Parathyroid adenoma (tissue), 2 donors: ENCODE results near the gene BCAM.
A peak's percentile ranks its signal among the peaks of the same experiment; 100 is the strongest.
"Not testable (repeated sequence)": the region's sequence is repeated elsewhere in the genome, so short reads cannot be mapped to it uniquely, and the experiment has no call there.

Source experiments
- H2AFZ ChIP-seq: fragments of 300-600 bp; sonication (generic); one replicate; pipeline ENCODE4 v1.7.0; 2017; ENCODE audit warnings: antibody characterized with exemption, mild to moderate bottlenecking
- H3K27ac ChIP-seq: fragments of 300-600 bp; sonication (generic); one replicate; pipeline ENCODE4 v1.7.0; 2017
- H3K27me3 ChIP-seq: fragments of 300-600 bp; sonication (generic); one replicate; pipeline ENCODE4 v1.7.0; 2017; ENCODE audit warnings: low read length; ENCODE audit not compliant: control insufficient read depth, insufficient read depth
- H3K36me3 ChIP-seq: fragments of 300-600 bp; sonication (generic); one replicate; pipeline ENCODE4 v1.7.0; 2017; ENCODE audit warnings: low read length; ENCODE audit not compliant: control insufficient read depth, insufficient read depth
- H3K4me1 ChIP-seq: fragments of 300-600 bp; sonication (generic); one replicate; pipeline ENCODE4 v1.7.0; 2017; ENCODE audit warnings: control low read depth
- H3K4me2 ChIP-seq: fragments of 300-600 bp; sonication (generic); one replicate; pipeline ENCODE4 v1.7.0; 2017; ENCODE audit warnings: low read length
- H3K4me3 ChIP-seq: fragments of 300-600 bp; sonication (generic); one replicate; pipeline ENCODE4 v1.7.0; 2017; ENCODE audit warnings: low read depth, low read length
- H3K79me2 ChIP-seq: fragments of 300-600 bp; sonication (generic); one replicate; pipeline ENCODE4 v1.7.0; 2017; ENCODE audit warnings: control low read depth
- H3K9ac ChIP-seq: fragments of 300-600 bp; sonication (generic); one replicate; pipeline ENCODE4 v1.7.0; 2017; ENCODE audit warnings: mild to moderate bottlenecking
- H3K9me3 ChIP-seq: fragments of 300-600 bp; sonication (generic); one replicate; pipeline ENCODE4 v1.7.0; 2017; ENCODE audit warnings: low read length; ENCODE audit not compliant: control insufficient read depth
- TF ChIP-seq, protein P1 (sequence below): fragments of 300-600 bp; sonication (generic); IDR thresholded peaks from one replicate; pipeline ENCODE4 v1.7.0; 2017; ENCODE audit warnings: antibody characterized with exemption, mild to moderate bottlenecking
- donor health status: primary hyperparathyroidism.

The BCAM gene

DNA sequence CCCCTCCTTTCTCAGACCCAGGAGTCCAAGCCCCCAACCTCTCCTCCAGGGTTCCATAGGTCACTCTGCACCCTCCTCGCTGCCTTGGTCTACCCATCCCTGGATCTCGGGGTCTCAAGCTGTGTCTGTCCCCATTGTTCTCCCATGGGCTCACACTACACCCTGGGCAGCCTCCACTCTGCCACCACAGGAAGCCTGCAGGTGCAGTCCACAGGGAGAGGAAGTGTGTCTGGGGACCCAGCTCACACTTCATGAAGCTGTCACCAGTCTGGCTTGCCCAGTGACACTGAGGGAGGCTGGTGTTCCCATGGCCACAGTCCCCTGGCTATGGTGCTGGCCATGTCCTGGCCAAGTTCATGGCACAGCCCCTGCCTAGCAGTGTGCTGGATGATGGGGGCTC is 42.5 kb downstream of the BCAM start:
- Histone ChIP-seq H3K4me3 (no peak overlapping the region), H3K9me3 (no peaks in the 10 kb centered on the region), H3K36me3 (no peaks in the 10 kb centered on the region), H3K4me2 (no peak overlapping the region), H3K4me1 (peaks cover 18% of the 10 kb centered on the region), H2AFZ (no peak overlapping the region), H3K79me2 (peaks cover 61% of the 10 kb centered on the region), H3K27ac (no peak overlapping the region), H3K27me3 (no peaks in the 10 kb centered on the region), H3K9ac (no peak overlapping the region)
- TF ChIP-seq, protein P1, sequence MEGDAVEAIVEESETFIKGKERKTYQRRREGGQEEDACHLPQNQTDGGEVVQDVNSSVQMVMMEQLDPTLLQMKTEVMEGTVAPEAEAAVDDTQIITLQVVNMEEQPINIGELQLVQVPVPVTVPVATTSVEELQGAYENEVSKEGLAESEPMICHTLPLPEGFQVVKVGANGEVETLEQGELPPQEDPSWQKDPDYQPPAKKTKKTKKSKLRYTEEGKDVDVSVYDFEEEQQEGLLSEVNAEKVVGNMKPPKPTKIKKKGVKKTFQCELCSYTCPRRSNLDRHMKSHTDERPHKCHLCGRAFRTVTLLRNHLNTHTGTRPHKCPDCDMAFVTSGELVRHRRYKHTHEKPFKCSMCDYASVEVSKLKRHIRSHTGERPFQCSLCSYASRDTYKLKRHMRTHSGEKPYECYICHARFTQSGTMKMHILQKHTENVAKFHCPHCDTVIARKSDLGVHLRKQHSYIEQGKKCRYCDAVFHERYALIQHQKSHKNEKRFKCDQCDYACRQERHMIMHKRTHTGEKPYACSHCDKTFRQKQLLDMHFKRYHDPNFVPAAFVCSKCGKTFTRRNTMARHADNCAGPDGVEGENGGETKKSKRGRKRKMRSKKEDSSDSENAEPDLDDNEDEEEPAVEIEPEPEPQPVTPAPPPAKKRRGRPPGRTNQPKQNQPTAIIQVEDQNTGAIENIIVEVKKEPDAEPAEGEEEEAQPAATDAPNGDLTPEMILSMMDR: no peak

- H3K9ac ChIP-seq: no peak overlapping the region
- H3K9me3 ChIP-seq: no peaks in the 10 kb centered on the region
- peaks cover 4% of the 10 kb centered on the region for H3K4me1 ChIP-seq
- H3K79me2 ChIP-seq: peaks cover 57% of the 10 kb centered on the region
- H3K36me3 ChIP-seq: no peaks in the 10 kb centered on the region
- no peak overlapping the region for H3K4me2 ChIP-seq
- H2AFZ ChIP-seq: no peak overlapping the region
- no peak overlapping the region for H3K27ac ChIP-seq
- H3K27me3 ChIP-seq: no peaks in the 10 kb centered on the region
- H3K4me3 ChIP-seq: no peak overlapping the region
- TF ChIP-seq, protein P1: no peak
Measured at GRCh38 chr19:44855606-44856005, 46.7 kb downstream of the BCAM start.

GRCh38 chr19:44856421-44857083 is 47.6 kb downstream of the BCAM start:
- no peaks in the 10 kb centered on the region for H3K36me3 ChIP-seq
- H3K4me1 ChIP-seq: peaks cover 12% of the 10 kb centered on the region
- no peaks in the 10 kb centered on the region for H3K27me3 ChIP-seq
- no peak overlapping the region for H3K4me2 ChIP-seq
- no peak overlapping the region for H3K4me3 ChIP-seq
- H2AFZ ChIP-seq: no peak overlapping the region
- peak overlapping the region; percentile 39 for H3K27ac ChIP-seq
- TF ChIP-seq, protein P1: no peak
- H3K79me2 ChIP-seq: peaks cover 48% of the 10 kb centered on the region
- no peaks in the 10 kb centered on the region for H3K9me3 ChIP-seq
- no peak overlapping the region for H3K9ac ChIP-seq

DNA sequence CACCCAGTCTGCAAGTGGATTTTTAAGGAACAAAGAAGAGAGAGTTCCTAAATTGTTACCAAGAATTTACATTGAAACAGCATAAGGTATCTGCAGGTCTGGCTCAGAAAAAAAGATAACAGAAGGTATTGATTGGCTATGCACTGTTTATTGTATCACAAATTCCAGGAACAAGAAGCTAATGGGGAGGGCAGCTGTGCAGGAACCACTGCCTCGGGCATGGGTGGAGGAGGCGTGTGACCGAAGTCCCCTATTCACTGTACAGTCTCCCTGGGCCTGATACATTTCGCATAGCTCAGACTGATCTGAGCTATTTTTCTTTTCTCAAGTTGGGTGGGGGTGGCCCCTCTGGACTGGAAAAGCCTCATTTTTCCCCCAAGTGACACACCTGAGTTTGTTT is 48.9 kb downstream of the BCAM start:
- H3K9me3 ChIP-seq: no peaks in the 10 kb centered on the region
- H3K4me2 ChIP-seq: no peak overlapping the region
- H3K79me2 ChIP-seq: peaks cover 41% of the 10 kb centered on the region
- no peaks in the 10 kb centered on the region for H3K36me3 ChIP-seq
- no peaks in the 10 kb centered on the region for H3K27me3 ChIP-seq
- no peak overlapping the region for H3K4me3 ChIP-seq
- TF ChIP-seq, protein P1: no peak
- peaks cover 12% of the 10 kb centered on the region for H3K4me1 ChIP-seq
- no peak overlapping the region for H2AFZ ChIP-seq
- H3K9ac ChIP-seq: no peak overlapping the region
- no peak overlapping the region for H3K27ac ChIP-seq

DNA sequence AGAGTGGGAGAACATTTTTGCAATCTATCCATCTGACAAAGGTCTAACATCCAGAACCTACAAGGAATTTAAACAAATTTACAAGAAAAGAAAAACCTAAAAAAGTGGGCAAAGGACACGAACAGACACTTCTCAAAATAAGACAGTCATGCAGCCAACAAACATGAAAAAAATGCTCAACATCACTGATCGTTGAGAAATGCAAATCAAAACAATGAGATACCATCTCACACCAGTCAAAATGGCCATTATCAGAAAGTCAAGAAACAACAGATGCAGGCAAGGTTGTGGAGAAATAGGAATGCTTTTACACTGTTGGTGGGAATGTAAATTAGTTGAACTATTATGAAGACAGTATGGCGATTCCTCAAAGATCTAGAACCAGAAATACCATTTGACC is 52.7 kb downstream of the BCAM start:
- H3K27ac ChIP-seq, H3K9ac ChIP-seq, H3K36me3 ChIP-seq, H2AFZ ChIP-seq, H3K27me3 ChIP-seq, H3K4me1 ChIP-seq, H3K9me3 ChIP-seq: not testable (repeated sequence)
- H3K79me2 ChIP-seq: peaks cover 35% of the 10 kb centered on the region
- peak overlapping the region; percentile 3 for H3K4me3 ChIP-seq
- peak overlapping the region; percentile 53 for H3K4me2 ChIP-seq
